DMS 273 (cell line): Measurements from ENCODE around the gene VWA5A.

ENCODE experiments used
- DNase-seq: peaks from one replicate; lab custom pipeline; 2025; ENCODE audit not compliant: unreplicated experiment; lab: John Stamatoyannopoulos, UW

Gene VWA5A

DNA sequence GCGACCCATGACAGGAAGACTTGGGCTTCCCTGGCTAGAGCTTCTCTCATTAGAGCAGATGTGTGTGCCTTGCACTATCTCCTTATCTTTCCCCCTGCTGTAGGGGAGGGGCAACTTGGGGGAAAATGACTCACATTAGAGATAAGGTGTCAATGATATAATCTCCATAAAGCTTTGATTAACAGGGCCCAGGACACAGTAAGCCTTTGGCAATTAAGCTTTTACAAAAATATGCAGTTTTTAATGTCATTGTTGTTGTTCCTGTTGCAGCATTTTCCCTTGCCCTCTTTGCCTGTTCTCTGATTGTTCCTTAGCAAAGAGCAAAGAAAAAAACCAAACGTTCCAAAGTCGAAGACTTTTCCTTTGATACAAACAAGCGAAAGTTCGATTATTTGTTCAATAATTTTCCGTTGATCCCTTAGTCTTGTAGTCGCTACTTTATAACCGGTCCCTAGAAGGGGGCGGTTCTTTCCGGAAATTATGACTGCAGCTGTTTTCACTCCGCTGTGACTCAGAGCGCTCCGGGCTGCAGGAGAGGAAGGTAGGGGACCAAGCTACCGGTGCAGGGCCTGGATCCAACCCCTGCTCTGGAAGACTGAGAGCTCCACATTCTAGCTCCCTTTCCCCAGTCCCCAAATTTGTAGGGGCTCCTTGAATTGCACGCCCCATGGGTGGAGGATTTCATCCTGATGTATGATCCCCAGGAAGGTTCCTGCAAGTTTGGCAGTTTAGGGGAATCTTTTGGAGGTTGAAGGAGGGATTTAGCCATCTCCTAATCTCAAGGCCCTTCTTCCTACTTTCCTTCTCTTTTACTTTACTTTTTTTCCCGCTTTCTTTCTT lies at the start of gene VWA5A:
TSS of gene VWA5A (plus strand) at position 509 of the 840 bp plus-strand sequence. CDS start 2,062 bp downstream, outside the sequence.
- DNase-seq = peak; percentile 83

DNA sequence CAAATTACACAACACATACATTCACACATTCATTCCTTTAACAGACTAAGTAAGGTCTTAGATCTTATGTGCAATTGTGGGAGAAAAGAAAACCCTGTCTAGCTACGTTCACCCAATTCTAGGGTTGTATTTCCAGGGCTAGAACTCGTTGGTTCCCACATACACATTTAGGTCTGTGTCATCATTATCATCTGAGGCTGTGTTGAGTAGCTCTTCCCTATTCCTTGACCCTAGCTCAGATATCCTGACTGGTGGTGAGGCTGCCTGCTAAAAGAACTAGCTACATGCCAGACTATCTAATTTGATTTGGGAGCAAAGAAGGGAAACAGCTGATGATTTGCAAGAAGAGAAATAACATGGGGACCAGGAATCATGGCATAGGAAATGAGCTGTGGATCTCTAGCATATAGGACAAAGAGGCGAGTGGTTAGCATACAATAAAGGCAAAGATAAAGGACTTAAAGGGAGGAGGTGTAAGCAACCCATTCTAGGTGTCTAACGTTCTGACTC lies 46.6 kb upstream of the VWA5A start:
- DNase-seq = no peak

GRCh38 chr11:124069429-124070401 lies 45.5 kb upstream of the VWA5A start:
- peak; percentile 85 for DNase-seq

GRCh38 chr11:124070915-124071622 lies 44.2 kb upstream of the VWA5A start:
- peak; percentile 66 for DNase-seq

DNA sequence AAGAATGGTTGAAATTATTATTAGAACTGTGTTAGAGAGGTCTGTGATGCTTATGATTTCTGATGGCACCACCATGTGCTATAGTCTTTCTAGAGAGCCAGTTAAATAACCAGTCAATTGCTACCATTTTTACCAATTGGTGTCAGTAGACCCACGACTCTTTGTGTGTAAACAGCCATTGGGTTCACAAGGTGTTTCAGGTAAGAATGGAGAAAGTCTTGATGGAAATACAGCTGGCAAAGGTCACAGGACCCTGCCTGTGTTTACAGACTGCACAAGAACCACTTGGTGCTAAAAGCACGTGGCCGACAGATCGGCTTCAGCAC lies 43.7 kb upstream of the VWA5A start:
- no peak for DNase-seq

GRCh38 chr11:124072147-124072546 lies 43.1 kb upstream of the VWA5A start:
- no peak for DNase-seq

DNA sequence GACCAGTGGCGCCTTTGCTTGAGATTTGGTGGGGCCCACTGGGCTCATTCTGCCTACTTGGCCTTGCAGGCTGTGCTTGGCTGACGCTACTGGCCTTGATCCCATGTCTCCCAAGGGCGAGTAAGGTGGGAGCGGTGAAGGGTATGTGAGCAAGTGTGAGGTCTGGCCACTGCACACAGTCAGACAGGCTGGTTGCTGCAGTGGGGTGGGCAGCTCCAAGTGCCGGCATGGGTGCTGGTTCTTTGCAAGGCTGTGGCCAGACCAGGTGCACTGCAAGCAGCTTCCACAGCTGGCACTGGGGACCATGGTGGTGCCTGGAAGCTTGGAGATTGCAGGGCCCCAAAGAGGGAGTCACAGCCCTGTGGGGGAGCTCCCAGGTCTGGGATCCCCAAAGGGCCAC lies 40.7 kb upstream of the VWA5A start:
- no peak for DNase-seq

GRCh38 chr11:124075492-124075840 lies 39.8 kb upstream of the VWA5A start:
- DNase-seq = no peak

DNA sequence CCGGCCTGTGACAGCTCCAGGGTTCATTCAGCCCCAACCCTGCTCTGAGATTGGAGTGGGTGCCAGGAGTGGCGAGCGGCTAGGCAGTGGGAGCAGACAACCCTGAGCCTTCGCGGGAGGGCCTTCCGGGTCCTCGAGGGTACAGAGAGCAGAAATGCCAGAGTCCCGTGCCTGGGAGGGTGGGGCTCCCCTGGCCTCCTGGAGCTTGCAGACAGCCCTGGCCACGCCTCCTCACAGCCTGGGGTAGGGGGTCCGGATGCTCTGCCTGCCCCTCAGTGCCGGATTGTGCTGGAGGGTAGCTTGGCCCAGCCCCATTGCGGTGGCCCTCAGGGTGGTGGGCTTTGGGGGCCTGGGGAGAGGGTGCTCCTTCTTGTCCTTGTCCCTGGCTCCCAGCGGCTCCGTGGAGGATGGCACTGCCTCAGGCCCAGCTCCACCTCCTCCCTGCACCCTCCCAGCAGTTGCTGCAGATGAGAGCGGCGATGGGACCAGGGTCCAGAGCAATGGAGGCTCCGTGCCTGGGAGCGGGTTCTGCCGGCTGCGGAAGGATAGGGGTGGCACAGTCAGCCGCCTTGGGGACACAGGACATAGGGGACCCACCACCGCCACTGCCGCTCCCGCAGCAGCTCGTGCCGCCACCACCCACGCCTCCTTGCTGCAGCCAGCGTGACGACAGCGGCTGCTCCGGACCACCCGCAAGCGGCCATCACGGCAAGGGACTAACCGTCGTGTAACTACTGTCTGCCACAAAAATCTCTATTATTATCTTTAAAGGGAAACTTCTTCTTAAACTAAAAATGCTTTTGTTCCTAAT lies 39.2 kb upstream of the VWA5A start:
- peak; percentile 52 for DNase-seq

GRCh38 chr11:124077266-124077665 lies 38.0 kb upstream of the VWA5A start:
- DNase-seq = no peak

GRCh38 chr11:124078591-124078990 lies 36.7 kb upstream of the VWA5A start:
- DNase-seq = no peak

DNA sequence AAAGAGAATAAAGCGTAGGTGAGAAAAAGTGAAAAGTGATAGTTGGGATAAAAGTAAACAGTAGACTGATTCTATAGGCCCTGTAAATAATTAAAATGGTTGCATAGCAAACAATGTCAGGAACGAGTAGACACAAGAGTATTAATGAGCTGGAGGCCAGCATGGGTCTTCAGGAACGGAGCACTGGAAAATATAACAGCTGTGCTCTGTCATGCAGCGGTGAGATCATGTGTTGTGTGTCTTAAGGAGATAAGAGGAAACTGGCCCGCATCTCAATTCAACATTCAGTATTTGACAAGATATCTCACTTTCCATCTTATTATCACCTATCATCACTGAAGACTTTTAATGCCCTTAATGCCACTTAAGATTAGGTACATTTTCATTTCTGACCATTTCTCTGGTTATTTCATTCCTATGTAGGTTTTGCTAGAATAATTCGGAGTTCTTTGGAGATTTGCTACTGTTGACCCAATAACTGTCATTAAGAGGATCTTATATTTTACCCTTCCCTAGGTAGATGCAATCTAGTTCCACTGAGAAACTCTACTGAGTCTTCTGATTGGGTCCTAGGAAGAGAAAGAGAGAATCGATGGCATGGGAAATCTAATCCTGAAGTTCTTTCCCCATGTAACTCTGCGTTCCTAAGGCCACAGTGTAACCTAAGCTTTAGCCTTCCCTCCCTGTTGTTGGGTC lies 35.5 kb upstream of the VWA5A start:
- no peak for DNase-seq

DNA sequence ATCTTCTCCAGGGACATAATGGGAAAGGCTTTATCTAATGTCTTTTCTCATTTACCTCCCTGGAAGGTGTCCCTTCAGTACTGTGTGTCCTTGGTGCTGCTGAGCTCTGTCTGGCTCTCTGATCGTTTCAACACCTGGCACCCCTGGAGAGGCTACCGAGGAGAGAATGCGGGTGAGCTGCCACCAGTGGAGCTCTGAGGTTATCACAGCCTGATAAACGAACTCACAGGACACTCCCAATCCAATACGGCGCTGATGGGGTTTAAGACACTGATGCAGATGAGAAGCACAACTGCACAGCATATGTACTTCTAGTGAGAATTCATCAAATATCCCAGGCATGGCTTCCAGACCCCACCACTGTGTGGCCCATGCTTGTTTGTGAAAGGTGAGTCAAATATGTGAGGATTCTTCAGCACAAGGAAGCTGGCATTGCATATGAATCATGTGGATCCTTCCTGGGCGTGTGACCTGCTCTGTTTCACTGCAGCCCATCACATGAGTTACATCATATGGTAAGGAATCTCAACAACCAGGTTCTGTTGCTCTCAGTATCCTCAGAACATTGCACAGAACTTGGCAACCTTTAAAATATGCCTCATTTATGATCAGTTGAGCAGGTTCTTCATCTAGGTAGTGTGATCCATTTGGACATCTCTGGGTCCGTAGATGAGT lies 34.8 kb upstream of the VWA5A start:
- no peak for DNase-seq

- DNase-seq = no peak
These were observed 33.8 kb upstream of the VWA5A start for GRCh38 chr11:124081483-124081882.

GRCh38 chr11:124082371-124082770 lies 32.9 kb upstream of the VWA5A start:
- DNase-seq = no peak

- DNase-seq = no peak
These were observed 29.7 kb upstream of the VWA5A start for GRCh38 chr11:124085583-124085982.

DNA sequence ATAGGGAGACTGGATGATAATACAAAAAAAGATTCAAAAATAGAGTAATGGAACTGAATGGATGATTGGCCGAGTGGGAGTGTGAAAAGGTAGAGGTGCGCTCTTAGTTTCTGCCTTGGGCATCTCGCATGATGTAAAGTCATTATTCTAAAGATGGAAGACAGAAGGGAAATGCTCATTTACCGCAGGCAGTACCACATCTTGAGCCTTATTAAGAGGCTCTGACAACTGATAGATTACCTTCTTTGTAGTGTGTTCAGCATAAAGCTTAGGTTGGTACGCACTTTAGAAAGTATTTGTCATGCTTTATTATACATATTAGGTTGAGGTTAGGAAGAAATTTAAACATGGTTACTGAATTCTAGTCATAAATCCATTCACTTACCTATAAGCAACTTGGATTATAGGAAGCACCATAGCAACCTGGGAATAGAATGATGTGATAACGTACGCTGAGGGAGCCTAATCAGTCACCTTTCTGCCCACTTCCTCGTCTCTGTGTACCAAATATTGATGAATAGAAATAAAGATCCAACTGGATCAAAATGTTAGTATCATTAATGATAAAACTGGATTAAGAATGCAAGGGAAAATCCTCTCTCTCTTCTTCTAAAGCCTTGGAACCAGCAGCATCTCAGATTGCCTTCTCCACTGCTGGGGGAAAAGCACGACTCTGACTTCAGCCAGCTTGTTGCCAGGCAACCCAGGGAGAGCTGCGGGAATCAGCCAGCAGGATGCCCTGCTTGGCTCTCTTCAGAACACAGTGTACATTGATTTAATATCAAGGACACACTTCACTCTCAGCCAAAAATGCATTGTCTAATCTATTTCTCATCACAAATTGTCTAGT lies 29.0 kb upstream of the VWA5A start:
- DNase-seq = peak; percentile 75

DNA sequence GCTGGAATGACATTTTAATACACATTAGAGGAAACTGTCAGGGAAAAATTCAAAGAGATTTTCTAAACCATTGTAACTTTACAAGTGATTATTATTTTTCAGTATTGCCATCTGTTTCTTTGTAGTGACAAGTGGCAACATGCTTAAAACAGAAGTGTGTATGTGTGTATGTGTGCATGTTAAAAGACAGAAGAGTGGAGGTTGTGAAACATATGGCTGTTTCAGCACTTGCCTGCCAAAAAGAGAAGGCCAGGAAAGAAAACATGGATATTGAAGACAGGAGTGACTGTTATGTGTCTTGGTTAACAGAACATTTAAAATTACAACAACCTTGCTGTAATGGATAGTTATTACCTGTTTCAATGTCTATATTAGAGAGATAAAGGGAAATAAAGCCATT lies 24.3 kb upstream of the VWA5A start:
- DNase-seq = peak; percentile 65
